HG03135 (cell line): ENCODE measurements around the gene ME1.
"Not testable (repeated sequence)": the region's sequence is repeated elsewhere in the genome, so short reads cannot be mapped to it uniquely, and the experiment has no call there.

Experiments used
- ATAC-seq: cut with Tn5 transposase; IDR thresholded peaks from one replicate; pipeline ENCODE4 v1.9.1; 2021; ENCODE audit warnings: mild to moderate bottlenecking, moderate library complexity; ENCODE audit not compliant: unreplicated experiment

The ME1 gene

GRCh38 chr6:83192871-83193746 is 237.7 kb downstream of the ME1 start, which contains the start of the genes PGM3 and RWDD2A:
Gene PGM3, minus strand, starts transcription at chr6:83193265. Its CDS starts 2,253 bp downstream, at chr6:83191012.
Gene RWDD2A, plus strand, starts transcription at chr6:83193357. Its CDS starts 1,095 bp downstream, at chr6:83194452.
- peak; percentile 98 for ATAC-seq

DNA sequence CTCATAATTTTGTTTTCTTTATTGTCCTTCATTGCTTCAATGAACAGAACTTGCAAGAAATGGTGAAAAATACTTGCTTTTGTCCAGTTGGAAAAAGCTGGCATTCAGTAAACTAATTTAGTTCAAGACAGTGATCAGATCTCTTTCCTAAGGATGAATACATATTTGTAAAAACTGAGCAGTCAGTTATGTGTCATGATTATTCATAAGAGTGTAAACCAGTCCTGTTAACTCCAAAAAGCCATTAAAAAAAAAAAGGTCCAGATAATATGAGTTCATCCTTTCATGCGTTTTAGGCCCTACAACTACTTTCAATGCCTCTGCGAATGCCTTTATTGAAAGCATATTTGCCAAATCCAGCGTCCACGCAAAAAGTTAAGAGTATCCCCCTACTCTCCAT is 238.4 kb downstream of the ME1 start:
- no peak for ATAC-seq

DNA sequence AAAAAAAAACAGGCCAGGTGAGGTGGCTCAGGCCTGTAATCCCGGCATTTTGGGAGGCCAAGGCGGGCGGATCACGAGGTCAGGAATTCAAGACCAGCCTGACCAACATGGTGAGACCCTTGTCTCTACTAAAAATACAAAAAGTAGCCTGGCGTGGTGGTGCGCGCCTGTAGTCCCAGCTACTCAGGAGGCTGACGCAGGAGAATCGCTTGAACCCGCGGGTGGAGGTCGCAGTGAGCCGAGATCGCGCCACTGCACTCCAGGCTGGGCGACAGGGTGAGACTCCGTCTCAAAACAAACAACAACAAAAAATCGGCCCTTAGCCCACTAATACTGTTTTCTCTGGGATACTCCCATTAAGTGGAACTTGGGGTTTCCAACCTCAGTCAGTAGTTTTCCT is 238.9 kb downstream of the ME1 start:
- ATAC-seq, result not testable (repeated sequence)

- no peak for ATAC-seq
These were observed 240.2 kb downstream of the ME1 start for GRCh38 chr6:83190626-83191025.

DNA sequence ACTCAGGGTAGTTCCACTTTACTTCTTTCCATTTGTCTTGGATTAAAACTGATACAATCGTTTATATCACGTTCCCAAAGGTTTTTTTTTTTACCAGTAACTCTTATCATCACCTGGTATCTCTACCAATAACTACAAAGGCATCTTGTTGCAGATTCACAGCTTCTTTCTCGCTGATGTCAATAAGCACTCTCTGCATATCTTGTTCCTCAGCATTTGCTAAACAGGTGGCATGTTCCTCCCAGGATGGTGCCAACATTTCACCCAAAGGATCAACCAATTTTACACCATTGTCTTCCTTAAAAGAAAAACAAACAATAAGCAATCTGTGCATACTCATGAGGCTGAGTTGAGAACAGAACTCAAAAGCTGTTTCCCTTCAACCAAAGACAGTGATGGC is 242.3 kb downstream of the ME1 start:
- no peak for ATAC-seq

GRCh38 chr6:83185096-83185495 is 245.8 kb downstream of the ME1 start:
- no peak for ATAC-seq

DNA sequence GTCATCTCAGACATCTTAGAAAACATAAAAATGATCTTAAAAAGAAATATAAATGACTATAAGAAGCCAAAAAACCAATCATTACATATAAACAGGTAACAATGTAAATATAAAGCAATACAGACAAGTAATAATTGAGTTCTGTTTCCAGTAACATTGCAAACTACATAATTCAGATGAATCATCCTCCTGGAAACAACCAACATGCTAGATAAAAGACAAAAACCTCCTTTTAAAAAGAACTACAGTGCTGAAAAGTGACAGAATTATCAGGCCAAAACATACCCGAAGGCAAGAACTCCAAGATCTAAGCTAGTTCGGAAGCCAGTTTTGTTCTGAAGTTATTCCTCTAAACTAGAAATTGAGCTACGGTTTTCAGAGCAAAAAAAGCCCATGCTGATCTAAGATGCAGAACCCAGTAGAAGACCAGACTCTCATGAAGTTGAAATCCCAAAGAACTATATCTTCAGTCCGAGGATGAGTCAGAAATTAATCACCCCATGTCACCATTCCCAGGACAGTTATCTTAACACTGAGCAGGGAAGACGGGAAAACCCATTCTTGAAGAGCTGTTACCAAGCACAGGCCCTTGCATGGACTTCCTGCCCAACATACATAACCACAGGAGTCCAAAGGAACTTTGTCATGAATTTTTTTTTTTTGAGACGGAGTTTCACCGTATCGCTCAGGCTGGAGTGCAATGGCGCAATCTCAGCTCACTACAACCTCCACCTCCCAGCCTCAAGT is 247.6 kb downstream of the ME1 start:
- no peak for ATAC-seq

GRCh38 chr6:83182114-83182513 is 248.7 kb downstream of the ME1 start:
- no peak for ATAC-seq

DNA sequence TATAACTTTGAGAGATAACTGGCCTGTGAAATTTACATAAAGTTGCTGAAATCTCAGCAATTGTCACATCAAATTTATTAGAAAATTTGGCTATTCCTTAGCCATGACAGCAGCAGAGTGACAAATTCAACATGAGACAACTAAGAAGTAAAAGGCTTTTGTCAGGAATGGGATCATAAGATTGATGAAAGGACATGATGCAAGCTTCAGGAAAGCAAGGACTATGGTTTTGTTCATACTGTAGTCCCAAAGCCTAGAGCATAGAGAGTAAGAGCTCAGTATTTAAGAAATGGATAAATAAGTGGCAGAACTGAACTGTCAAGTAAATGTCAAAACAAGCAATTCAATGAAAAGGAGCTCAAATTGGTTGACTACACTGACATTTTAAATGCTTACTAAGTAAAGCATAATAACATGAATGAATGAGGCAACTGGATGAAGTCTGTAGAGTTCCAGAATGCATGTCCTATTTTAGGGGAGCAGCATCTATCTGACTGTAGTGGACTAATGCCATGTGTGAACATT is 250.4 kb downstream of the ME1 start:
- no peak for ATAC-seq

DNA sequence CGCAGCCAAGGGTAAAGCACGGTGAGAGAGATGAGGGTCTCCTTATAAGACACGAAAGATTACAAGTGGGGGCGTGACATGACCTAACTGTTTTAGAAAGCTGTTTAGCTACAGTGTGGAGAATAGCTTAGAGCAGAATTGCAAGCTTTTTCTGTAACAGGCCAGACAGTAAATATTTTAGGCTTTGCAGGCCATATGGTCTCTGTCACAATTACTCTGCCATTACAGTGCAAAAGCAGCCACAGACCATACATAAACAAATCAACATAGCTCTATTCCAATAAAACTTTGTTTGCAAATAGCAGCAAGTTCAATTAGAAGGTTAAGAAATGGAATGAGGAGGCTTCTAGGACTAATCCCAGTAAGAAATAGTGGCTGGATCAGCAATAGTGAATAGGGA is 254.6 kb downstream of the ME1 start:
- ATAC-seq, result no peak

- ATAC-seq, result no peak
These were observed 261.3 kb downstream of the ME1 start for GRCh38 chr6:83169511-83169910.

DNA sequence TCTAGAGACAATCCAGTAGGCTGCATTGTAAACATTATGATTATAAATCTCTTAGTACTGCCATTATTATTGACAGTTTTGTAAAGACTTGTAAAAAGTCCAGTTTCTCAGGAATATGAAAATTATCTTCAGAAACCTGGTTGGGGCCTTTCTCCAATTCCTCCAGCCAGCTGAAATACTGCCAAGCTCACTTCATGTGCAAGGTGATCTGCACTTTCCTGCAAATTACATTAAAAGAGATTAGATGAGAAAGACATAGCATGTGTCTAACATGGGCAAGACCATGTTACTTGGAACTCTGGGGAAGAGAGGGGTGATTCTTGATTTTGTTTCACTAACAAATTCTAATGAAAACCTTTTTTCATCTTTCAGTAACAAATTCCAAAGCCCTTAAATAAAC is 261.7 kb downstream of the ME1 start:
- ATAC-seq, result no peak

DNA sequence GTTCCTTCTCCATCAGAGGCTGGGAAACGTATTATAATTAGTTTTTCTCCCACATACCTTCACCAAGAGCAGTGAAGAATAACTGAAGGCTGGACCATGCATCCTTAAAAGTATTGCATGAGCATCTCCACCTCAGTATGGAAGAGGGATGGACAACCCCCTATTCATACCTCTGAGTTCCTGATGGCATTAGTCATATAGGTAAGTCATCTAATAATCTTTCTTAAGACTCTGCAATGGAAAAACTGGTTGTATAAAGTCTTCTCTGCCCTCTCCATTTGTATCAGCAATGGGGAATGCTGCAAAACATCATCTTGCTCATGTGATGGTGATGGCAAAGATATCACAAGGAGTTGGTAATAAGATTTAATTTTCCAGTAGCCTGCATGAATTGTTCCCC is 262.3 kb downstream of the ME1 start:
- no peak for ATAC-seq

DNA sequence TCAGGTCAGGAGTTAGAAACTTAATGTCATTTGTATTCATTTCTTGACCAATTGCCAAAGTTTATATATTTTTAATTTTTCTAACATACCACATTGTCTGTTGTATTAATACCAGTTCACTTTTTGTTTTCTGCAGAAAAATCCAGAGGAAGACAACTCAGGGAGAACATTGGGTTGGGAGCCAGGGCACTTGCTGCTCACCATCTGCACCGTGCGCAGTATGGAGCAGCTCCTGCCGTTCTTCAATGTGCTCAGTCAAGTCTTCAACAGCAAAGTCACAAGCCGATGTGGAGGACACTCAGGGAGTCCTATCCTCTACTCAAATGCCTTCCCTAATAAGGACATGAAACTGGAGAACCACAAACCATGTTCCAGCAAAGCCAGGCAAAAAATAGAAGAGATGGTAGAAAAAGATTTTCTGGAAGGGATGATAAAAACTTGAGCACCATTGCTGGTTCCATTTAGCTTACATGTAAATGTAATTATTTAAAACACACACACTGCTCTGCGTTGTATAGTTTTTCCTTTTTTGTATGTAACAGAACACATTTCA is 263.0 kb downstream of the ME1 start:
- ATAC-seq, result no peak
